ENCODE data around the gene ACOT13.
"Not testable (repeated sequence)": the region's sequence is repeated elsewhere in the genome, so short reads cannot be mapped to it uniquely, and the experiment has no call there.

The ACOT13 gene

DNA sequence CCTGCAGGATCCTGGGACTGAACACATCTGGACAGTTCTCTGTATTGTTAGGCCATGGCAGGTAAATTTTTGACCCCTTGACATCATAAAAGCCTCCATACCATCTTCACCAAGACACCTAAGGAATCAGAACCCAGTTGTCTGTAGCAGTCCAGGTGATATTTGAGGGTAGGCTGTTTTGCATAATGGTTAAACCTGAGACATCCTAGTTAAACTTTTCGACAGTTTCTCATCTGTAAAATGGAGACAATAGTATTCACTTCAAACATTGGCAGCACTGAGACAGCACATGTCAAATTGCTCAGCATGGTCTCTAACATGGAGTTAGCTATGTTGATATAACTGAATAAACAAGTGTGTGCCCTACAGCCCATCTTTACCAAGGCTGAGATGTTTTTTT is 27.3 kb downstream of the ACOT13 start:
- CTCF ChIA-PET: interaction anchor here (1.0 to 1.3 kb wide), 2 partner anchors 110 to 113 kb away, joined by 3 to 4 read pairs; no protein-coding TSS in a partner anchor
- TF ChIP-seq FOXA1 (IDR thresholded peaks at IDR 0.05): no peak
- no peak for TF ChIP-seq BHLHE40 (IDR thresholded peaks at IDR 0.05; ENCODE audit: borderline replicate concordance)
- TF ChIP-seq ELF4 (IDR thresholded peaks at IDR 0.05): no peak
- TF ChIP-seq SP1 (IDR thresholded peaks at IDR 0.05): no peak
- TF ChIP-seq SUZ12 (IDR thresholded peaks at IDR 0.05): no peak
- no peak for TF ChIP-seq FOXK2 (IDR thresholded peaks at IDR 0.05)
- TF ChIP-seq TARDBP (IDR thresholded peaks at IDR 0.05): no peak
- no peak for TF ChIP-seq HDGF (IDR thresholded peaks at IDR 0.05; ENCODE audit: borderline replicate concordance)
- TF ChIP-seq FOXM1 (IDR thresholded peaks at IDR 0.05; ENCODE audit: borderline replicate concordance): no peak
- no peak for TF ChIP-seq ZNF384 (IDR thresholded peaks at IDR 0.05)
- TF ChIP-seq LEF1 (IDR thresholded peaks at IDR 0.05; ENCODE audit: borderline replicate concordance): no peak
- TF ChIP-seq L3MBTL2 (conservative IDR thresholded peaks at IDR 0.05): no peak
- no peak for TF ChIP-seq NFRKB (IDR thresholded peaks at IDR 0.05)
- TF ChIP-seq ARNT (IDR thresholded peaks at IDR 0.05): no peak
- POLR2A ChIA-PET: no interaction called here
- DNase-seq (ENCODE audit: extremely low spot score): no peak

DNA sequence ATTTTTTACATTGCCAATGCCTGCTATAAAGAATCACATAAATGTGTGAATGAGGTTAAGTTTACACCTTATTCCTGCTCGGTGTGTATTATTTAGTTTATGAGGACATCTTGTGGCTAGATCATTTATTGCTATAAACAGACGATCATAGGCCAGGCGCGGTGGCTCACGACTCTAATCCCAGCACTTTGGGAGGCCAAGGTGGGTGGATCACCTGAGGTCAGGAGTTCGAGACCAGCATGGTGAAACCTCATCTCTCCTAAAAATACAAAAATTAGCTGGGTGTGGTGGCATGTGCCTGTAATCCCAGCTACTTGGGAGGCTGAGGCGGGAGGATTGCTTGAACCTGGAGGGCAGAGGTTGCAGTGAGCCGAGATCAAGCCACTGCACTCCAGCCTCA is 28.8 kb downstream of the ACOT13 start:
- POLR2A ChIA-PET, CTCF ChIA-PET: not testable (repeated sequence)
- DNase-seq (ENCODE audit: extremely low spot score): peak; percentile 39

DNA sequence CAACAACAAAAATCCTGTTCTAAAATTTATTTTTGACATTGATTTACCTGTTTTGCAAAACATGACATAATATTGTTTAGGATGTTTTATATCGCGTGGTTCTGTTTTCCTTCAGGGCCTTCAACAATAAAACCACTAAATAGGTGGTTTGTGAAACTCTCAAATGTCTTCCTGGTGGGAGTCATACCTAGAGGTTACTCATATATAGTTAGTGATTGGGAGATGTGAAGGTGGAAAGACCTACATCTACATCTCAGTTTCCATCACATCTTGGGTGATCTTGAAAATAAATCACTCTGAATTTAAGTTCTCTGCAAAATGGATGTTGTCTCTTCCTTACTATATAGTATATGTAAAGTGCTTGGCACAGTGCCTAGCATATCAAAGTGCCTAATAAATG is 29.2 kb downstream of the ACOT13 start:
- ChIA-PET CTCF (no interaction called here), POLR2A (no interaction called here)
- TF ChIP-seq FOXM1 (IDR thresholded peaks at IDR 0.05; ENCODE audit: borderline replicate concordance): no peak
- DNase-seq (ENCODE audit: extremely low spot score): no peak

DNA sequence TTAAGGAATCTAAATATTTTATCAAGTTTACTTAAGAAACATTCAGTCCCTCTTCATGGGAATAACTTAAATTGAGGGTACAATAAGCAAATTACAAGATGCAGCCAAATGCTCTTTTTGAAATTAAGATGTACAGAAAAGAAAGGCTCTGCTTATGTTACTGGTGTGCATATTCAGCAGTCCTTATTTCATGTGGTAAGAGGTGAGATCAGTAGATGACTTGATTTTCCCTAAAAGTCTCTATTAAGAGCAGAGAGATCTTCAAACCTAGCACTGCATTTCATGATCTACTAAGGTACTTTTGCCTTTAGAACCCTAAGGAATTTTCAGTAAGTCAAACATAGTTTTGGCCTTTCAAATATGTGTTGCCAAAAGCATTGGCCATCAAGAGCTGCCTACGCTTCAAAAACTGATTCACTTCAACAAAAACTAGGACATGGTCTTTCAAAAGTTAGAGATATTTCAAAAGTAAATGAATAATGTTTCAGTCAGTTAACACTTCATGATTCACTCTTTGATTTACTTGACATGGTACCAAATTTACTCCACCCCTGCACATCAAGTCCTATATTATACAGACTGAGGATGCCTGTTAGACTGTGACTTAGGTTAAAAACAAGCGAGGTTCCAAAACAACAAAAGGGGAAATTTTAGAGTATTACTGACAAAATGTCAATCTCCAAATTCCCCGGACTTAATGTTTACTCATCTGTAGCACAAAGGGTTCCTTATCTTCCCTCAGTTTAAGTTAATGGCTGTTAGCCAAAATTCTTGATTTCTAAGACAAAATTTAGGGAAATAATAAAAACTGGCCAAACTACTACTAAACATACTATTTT is 32.9 kb downstream of the ACOT13 start:
- no peak for DNase-seq (ENCODE audit: extremely low spot score)
- TF ChIP-seq, protein P1, sequence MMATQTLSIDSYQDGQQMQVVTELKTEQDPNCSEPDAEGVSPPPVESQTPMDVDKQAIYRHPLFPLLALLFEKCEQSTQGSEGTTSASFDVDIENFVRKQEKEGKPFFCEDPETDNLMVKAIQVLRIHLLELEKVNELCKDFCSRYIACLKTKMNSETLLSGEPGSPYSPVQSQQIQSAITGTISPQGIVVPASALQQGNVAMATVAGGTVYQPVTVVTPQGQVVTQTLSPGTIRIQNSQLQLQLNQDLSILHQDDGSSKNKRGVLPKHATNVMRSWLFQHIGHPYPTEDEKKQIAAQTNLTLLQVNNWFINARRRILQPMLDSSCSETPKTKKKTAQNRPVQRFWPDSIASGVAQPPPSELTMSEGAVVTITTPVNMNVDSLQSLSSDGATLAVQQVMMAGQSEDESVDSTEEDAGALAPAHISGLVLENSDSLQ (IDR thresholded peaks at IDR 0.05): no peak
- no peak for TF ChIP-seq FOXK2 (IDR thresholded peaks at IDR 0.05)
- TF ChIP-seq CTBP1 (IDR thresholded peaks at IDR 0.05; ENCODE audit: borderline replicate concordance): no peak
- no peak for TF ChIP-seq L3MBTL2 (conservative IDR thresholded peaks at IDR 0.05)
- no peak for TF ChIP-seq NFRKB (IDR thresholded peaks at IDR 0.05)
- TF ChIP-seq TARDBP (IDR thresholded peaks at IDR 0.05): no peak
- TF ChIP-seq SUZ12 (IDR thresholded peaks at IDR 0.05): no peak
- TF ChIP-seq HDGF (IDR thresholded peaks at IDR 0.05; ENCODE audit: borderline replicate concordance): no peak
- TF ChIP-seq SP1 (IDR thresholded peaks at IDR 0.05): no peak
- TF ChIP-seq ELF4 (IDR thresholded peaks at IDR 0.05): no peak
- TF ChIP-seq BHLHE40 (IDR thresholded peaks at IDR 0.05; ENCODE audit: borderline replicate concordance): no peak
- TF ChIP-seq FOXA1 (IDR thresholded peaks at IDR 0.05): no peak
- no peak for TF ChIP-seq ARNT (IDR thresholded peaks at IDR 0.05)
- TF ChIP-seq LEF1 (IDR thresholded peaks at IDR 0.05; ENCODE audit: borderline replicate concordance): no peak
- TF ChIP-seq FOXM1 (IDR thresholded peaks at IDR 0.05; ENCODE audit: borderline replicate concordance): no peak
- POLR2A ChIA-PET: no interaction called here
- CTCF ChIA-PET: no interaction called here

DNA sequence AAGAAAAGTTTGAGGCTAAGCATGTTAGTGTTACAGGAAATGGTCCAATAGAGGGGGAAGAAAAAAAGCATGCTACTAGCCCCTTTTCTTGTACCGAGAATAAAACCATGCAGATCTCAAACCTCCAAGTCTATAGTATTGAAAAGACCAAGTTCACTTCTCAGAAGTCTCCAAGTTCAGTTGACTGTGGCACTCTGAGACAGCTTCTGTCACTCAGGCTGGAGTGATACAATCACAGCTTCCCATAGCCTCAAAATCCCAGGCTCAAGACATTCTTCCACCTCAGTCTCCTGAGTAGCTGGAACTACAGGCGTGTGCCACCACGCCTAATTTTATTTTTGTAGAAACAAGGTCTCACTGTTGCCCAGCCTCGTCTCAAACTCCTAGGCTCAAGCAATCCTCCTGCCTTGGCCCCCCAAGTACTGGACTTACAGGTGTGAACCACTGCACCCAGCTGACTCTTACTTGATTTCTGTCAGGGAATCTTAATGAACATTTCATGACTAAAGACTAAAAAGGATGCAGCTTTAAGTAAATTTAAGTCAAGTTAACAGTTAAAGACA is 35.9 kb downstream of the ACOT13 start:
- ChIA-PET CTCF (interaction anchor here (0.9 to 1.7 kb wide), 4 partner anchors 122 to 315 kb away, joined by 3 to 5 read pairs (median 4); no protein-coding TSS in a partner anchor), POLR2A (interaction anchor here (0.7 kb wide), 1 partner anchor 119 kb away, joined by 3 read pairs; no protein-coding TSS in a partner anchor)
- TF ChIP-seq BHLHE40 (IDR thresholded peaks at IDR 0.05; ENCODE audit: borderline replicate concordance): no peak
- no peak for TF ChIP-seq L3MBTL2 (conservative IDR thresholded peaks at IDR 0.05)
- TF ChIP-seq ZNF384 (IDR thresholded peaks at IDR 0.05): no peak
- no peak for TF ChIP-seq SP1 (IDR thresholded peaks at IDR 0.05)
- TF ChIP-seq CTBP1 (IDR thresholded peaks at IDR 0.05; ENCODE audit: borderline replicate concordance): no peak
- TF ChIP-seq FOXM1 (IDR thresholded peaks at IDR 0.05; ENCODE audit: borderline replicate concordance): no peak
- no peak for TF ChIP-seq SUZ12 (IDR thresholded peaks at IDR 0.05)
- TF ChIP-seq FOXK2 (IDR thresholded peaks at IDR 0.05): no peak
- TF ChIP-seq FOXA1 (IDR thresholded peaks at IDR 0.05): no peak
- TF ChIP-seq, protein P1 (IDR thresholded peaks at IDR 0.05): no peak
- no peak for TF ChIP-seq TARDBP (IDR thresholded peaks at IDR 0.05)
- TF ChIP-seq HDGF (IDR thresholded peaks at IDR 0.05; ENCODE audit: borderline replicate concordance): no peak
- TF ChIP-seq NFRKB (IDR thresholded peaks at IDR 0.05): no peak
- no peak for DNase-seq (ENCODE audit: extremely low spot score)

DNA sequence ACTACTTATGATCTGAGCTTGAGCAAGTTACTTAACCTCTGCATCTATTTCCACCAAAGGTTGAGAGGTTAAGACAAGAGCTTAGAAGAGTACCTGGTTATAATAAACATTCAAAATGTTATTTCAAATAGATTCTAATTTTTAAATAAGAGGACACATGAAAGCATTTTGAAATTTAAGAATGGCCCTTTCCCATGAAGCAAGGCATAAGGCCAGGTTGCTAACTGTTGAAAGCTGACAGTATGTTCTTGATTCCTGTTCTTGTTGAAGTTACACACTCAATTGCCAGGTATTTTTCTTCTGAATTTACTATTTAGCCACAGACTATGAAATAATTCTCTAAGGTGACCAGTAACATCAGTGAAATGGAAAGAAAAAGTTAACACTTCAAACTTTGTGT is 37.6 kb downstream of the ACOT13 start:
- POLR2A ChIA-PET: no interaction called here
- TF ChIP-seq CTBP1 (IDR thresholded peaks at IDR 0.05; ENCODE audit: borderline replicate concordance) (no peak), ELF4 (IDR thresholded peaks at IDR 0.05) (no peak), ARNT (IDR thresholded peaks at IDR 0.05) (no peak), ZNF384 (IDR thresholded peaks at IDR 0.05) (no peak), FOXK2 (IDR thresholded peaks at IDR 0.05) (no peak), SP1 (IDR thresholded peaks at IDR 0.05) (no peak), SUZ12 (IDR thresholded peaks at IDR 0.05) (no peak), HDGF (IDR thresholded peaks at IDR 0.05; ENCODE audit: borderline replicate concordance) (no peak), BHLHE40 (IDR thresholded peaks at IDR 0.05; ENCODE audit: borderline replicate concordance) (no peak), LEF1 (IDR thresholded peaks at IDR 0.05; ENCODE audit: borderline replicate concordance) (no peak), L3MBTL2 (conservative IDR thresholded peaks at IDR 0.05) (no peak), TARDBP (IDR thresholded peaks at IDR 0.05) (no peak), FOXM1 (IDR thresholded peaks at IDR 0.05; ENCODE audit: borderline replicate concordance) (no peak), NFRKB (IDR thresholded peaks at IDR 0.05) (no peak), FOXA1 (IDR thresholded peaks at IDR 0.05) (no peak)
- TF ChIP-seq, protein P1 (IDR thresholded peaks at IDR 0.05): no peak
- CTCF ChIA-PET: interaction anchor here (0.6 to 1.7 kb wide), 4 partner anchors 17 to 313 kb away, joined by 3 to 5 read pairs (median 3); no protein-coding TSS in a partner anchor
- no peak for DNase-seq (ENCODE audit: extremely low spot score)

Data from HEK293T (cell line).